ENCODE results near the gene CSTB.

The CSTB gene

GRCh38 chr21:43728467-43729390 lies 47.4 kb downstream of the CSTB start:
- H3K9ac ChIP-seq (ENCODE audit: low read length), result peak overlapping the region; percentile 86
- H3K27me3 ChIP-seq (replicated peaks; ENCODE audit: control insufficient read depth, insufficient read depth, low read length), result no peaks in the 10 kb centered on the region
- H3K4me3 ChIP-seq (ENCODE audit: low read length), result peak overlapping the region; percentile 73
- peak; percentile 98 for DNase-seq (ENCODE audit: low read depth)
- H3K36me3 ChIP-seq (ENCODE audit: control insufficient read depth, insufficient read depth, low read length, severe bottlenecking), result peaks cover 15% of the 10 kb centered on the region
- peaks cover 66% of the 10 kb centered on the region for H3K4me1 ChIP-seq (ENCODE audit: control insufficient read depth, insufficient read depth, low read length)
- H3K9me3 ChIP-seq (ENCODE audit: control insufficient read depth, low read length), result no peaks in the 10 kb centered on the region

GRCh38 chr21:43728154-43728466 lies 48.0 kb downstream of the CSTB start:
- no peak for DNase-seq (ENCODE audit: low read depth)
- H3K36me3 ChIP-seq (ENCODE audit: control insufficient read depth, insufficient read depth, low read length, severe bottlenecking), result peaks cover 21% of the 10 kb centered on the region

DNA sequence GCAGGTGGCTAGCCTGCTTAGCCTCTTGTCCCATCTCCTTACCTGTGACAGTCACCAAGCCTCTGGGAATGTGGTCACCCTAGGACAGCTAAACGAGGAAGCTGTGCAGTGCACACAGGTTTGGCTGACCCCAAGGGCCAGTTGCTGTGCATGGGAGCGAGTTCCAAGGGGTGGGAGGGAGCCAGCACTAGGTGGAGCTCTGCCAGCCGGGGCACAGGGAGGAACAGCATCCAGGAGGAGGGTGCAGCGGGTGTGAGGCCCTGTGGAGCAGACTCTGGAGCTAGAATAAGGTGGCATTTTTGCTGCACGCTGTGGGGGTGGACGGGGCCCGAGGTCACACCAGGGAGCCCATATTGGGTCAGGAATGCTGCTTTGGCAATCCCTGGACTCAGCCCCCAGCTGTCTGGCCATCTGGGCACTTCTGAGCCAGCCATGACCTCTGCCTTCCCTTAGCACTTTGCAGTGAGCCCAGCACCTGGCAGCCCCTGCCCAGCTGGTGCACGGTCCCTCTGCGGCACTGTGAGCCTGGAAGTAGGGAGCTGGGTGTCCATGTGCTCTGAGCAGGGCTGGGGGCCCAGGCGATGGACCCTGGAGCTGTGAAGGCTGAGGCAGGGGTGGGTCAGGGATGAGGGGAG lies 48.5 kb downstream of the CSTB start:
- Histone ChIP-seq H3K4me1 (ENCODE audit: control insufficient read depth, insufficient read depth, low read length) (peaks cover 56% of the 10 kb centered on the region), H3K4me3 (ENCODE audit: low read length) (peak overlapping the region; percentile 73), H3K9me3 (ENCODE audit: control insufficient read depth, low read length) (no peaks in the 10 kb centered on the region), H3K36me3 (ENCODE audit: control insufficient read depth, insufficient read depth, low read length, severe bottlenecking) (peaks cover 21% of the 10 kb centered on the region), H3K9ac (ENCODE audit: low read length) (peak overlapping the region; percentile 86), H3K27me3 (replicated peaks; ENCODE audit: control insufficient read depth, insufficient read depth, low read length) (no peaks in the 10 kb centered on the region)
- DNase-seq (ENCODE audit: low read depth), result peak; percentile 42

More at GRCh38 chr21:43728154-43728466, 48.0 kb downstream of the CSTB start:
- Histone ChIP-seq H3K9me3 (ENCODE audit: control insufficient read depth, low read length) (no peaks in the 10 kb centered on the region), H3K4me3 (ENCODE audit: low read length) (peak overlapping the region; percentile 73), H3K27me3 (replicated peaks; ENCODE audit: control insufficient read depth, insufficient read depth, low read length) (no peaks in the 10 kb centered on the region), H3K9ac (ENCODE audit: low read length) (peak overlapping the region; percentile 86), H3K4me1 (ENCODE audit: control insufficient read depth, insufficient read depth, low read length) (peaks cover 60% of the 10 kb centered on the region)

DNA sequence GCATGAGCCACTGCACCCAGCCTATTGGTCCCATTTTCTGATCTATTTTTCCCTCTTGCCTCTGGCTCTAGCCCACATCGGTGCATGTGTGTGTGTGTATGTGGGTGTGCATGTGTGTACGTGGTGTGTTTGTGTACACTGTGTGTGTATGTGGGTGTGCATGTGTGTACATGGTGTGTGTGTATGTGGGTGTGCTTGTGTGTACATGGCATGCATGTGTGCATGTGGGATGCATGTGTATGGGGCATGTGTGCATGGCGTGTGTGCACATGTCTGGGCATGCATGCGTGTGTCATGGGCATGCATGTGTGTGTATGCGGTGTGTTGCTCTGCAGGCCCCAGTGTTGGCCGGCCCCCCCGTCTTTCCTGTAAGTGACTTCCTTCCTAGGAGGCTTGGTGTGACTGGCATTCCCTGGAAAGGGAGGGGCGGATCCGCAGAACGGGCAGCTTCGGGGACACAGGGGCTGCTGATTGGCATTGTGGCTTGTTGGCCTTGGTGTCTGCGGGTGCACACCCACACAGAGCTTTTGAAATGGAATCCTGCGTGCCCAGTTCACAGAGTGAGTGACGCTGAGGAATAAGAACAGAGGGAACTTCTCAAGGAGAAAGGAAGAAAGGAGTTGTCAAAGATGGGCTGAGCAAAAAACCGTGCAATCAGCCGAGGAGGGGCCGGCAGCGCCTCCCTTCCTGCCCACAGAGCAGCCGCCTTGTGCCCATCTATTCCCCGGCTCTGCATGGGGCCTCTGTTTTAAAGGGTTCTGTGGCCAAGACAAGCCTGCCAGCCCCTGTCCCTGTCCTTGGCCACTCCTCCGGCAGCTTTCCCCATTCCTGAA lies 49.2 kb downstream of the CSTB start:
- H3K4me1 ChIP-seq (ENCODE audit: control insufficient read depth, insufficient read depth, low read length), result peaks cover 53% of the 10 kb centered on the region
- H3K27me3 ChIP-seq (replicated peaks; ENCODE audit: control insufficient read depth, insufficient read depth, low read length), result no peaks in the 10 kb centered on the region
- H3K9ac ChIP-seq (ENCODE audit: low read length), result peak overlapping the region; percentile 86
- no peak overlapping the region for H3K4me3 ChIP-seq (ENCODE audit: low read length)
- peaks cover 24% of the 10 kb centered on the region for H3K36me3 ChIP-seq (ENCODE audit: control insufficient read depth, insufficient read depth, low read length, severe bottlenecking)
- DNase-seq (ENCODE audit: low read depth), result no peak
- H3K9me3 ChIP-seq (ENCODE audit: control insufficient read depth, low read length), result no peaks in the 10 kb centered on the region

Measured in adipocyte (in vitro differentiated cells).